ENCODE results near the gene FBXW7. TPM values are rescaled to one million over a fixed set of nuclear protein-coding genes. Genes with fewer than 3 reads are reported as not detected.
A peak's percentile ranks its signal among the peaks of the same experiment; 100 is the strongest.

Gene FBXW7
- total RNA-seq, 1 donor: 59.7 TPM

DNA sequence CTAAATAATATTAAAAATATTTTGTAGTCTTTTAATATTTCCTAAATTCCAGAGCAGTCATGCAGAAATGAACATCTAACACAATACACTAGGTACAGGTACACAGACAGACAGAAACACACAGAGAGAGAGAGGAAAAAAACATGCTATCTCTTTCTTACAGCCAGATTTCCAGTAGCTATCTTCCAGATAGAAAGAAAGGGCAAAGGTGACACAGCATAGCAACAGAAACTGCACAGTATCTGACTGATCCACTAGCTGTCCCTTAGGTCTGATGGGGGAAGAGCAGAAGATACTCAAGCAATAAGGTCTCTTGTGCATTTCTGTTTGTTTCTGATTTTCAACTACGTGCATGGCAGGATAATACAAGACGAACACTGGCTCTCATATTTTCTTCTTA, 7.8 kb downstream of the FBXW7 start:
- H3K4me3 ChIP-seq (ENCODE audit: low read depth, low read length): no peak overlapping the region
- TF ChIP-seq, protein P1, sequence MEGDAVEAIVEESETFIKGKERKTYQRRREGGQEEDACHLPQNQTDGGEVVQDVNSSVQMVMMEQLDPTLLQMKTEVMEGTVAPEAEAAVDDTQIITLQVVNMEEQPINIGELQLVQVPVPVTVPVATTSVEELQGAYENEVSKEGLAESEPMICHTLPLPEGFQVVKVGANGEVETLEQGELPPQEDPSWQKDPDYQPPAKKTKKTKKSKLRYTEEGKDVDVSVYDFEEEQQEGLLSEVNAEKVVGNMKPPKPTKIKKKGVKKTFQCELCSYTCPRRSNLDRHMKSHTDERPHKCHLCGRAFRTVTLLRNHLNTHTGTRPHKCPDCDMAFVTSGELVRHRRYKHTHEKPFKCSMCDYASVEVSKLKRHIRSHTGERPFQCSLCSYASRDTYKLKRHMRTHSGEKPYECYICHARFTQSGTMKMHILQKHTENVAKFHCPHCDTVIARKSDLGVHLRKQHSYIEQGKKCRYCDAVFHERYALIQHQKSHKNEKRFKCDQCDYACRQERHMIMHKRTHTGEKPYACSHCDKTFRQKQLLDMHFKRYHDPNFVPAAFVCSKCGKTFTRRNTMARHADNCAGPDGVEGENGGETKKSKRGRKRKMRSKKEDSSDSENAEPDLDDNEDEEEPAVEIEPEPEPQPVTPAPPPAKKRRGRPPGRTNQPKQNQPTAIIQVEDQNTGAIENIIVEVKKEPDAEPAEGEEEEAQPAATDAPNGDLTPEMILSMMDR (IDR thresholded peaks at IDR 0.05; ENCODE audit: insufficient read depth, low read length): no peak

GRCh38 chr4:152525878-152526277, 10.0 kb downstream of the FBXW7 start:
- no peak for DNase-seq (ENCODE audit: low read depth)
- TF ChIP-seq, protein P1 (IDR thresholded peaks at IDR 0.05; ENCODE audit: insufficient read depth, low read length): no peak
- H3K4me3 ChIP-seq (ENCODE audit: low read depth, low read length): no peak overlapping the region

More for the DNA sequence above, 7.8 kb downstream of the FBXW7 start:
- DNase-seq (ENCODE audit: low read depth): no peak

DNA sequence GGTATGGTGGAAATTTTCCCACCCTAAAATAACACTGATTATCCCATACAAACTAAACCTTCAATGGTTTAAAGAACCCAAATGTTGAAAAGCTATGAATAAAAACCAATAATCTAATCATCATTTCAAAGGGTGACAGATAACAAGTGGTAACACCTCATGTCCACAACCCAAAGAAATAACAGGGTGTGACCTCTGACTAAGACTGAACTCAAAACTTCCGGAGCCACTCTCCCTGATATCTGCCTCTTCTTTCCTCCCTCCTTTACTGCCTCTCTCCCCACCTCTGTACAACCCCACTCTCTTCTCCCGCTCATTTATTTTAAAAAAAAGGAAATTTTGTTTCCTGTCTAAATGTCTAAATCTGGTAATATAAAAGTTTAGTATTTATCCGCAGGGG, 11.5 kb downstream of the FBXW7 start:
- H3K4me3 ChIP-seq (ENCODE audit: low read depth, low read length): no peak overlapping the region
- TF ChIP-seq, protein P1 (IDR thresholded peaks at IDR 0.05; ENCODE audit: insufficient read depth, low read length): no peak
- DNase-seq (ENCODE audit: low read depth): no peak

DNA sequence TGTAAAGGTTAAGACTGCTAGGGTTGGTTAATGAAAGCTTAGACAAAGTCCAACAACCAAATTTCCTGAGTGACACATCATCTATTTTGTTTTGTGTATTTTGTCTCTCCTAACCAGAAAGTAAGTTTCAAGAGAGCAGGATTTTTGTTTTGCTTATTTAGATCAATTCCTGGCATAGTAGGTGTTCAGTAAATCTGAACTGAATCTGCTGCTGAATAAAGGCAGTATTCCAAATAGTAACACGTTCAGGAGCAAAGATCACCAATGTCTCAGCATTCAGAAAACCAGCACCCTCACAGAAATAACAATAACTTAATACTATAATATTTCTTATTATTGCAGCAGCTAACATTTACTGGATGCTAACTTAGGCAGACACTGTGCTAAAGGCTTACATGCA, 12.2 kb downstream of the FBXW7 start:
- H3K4me3 ChIP-seq (ENCODE audit: low read depth, low read length): no peak overlapping the region
- TF ChIP-seq, protein P1 (IDR thresholded peaks at IDR 0.05; ENCODE audit: insufficient read depth, low read length): no peak
- DNase-seq (ENCODE audit: low read depth): no peak

DNA sequence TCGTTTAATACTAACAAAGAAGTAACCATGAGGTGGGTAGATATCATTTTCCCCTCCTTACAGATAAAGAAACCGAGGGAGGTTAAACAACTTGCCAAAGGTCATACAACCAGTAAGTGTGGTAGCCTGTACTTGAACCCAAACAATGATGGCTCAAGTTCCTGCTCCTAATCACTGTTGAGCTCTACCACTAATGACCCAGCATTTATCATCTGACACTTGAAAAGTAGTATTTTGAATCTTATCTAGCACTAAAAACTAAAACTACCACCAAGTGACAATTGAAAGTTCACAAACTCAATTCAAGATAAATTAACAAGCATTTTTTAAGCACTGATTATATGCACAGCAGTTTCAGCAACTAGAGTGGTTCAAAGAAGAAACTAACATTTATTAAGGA, 13.1 kb downstream of the FBXW7 start:
- no peak for DNase-seq (ENCODE audit: low read depth)
- H3K4me3 ChIP-seq (ENCODE audit: low read depth, low read length): no peak overlapping the region
- TF ChIP-seq, protein P1 (IDR thresholded peaks at IDR 0.05; ENCODE audit: insufficient read depth, low read length): no peak

DNA sequence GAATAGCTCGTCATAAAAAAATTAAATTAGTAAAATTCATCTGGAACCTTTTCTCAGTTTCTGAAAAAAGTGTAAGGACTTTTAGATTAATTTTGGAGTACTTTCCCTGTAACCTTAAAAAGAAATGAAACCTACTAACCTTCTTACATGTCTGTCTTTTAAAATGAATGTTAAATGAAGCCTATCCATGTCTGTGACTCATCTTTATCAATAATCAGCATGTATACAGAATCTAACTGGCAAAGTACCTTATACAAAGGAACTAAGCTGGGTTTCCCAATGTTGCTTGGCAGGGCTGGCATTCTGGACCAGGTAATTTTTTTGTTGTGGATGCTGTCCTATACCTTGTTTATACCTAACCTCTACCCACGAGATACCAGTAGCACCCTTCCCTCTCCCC, 13.6 kb downstream of the FBXW7 start:
- DNase-seq (ENCODE audit: low read depth): no peak
- no peak overlapping the region for H3K4me3 ChIP-seq (ENCODE audit: low read depth, low read length)
- TF ChIP-seq, protein P1 (IDR thresholded peaks at IDR 0.05; ENCODE audit: insufficient read depth, low read length): no peak

DNA sequence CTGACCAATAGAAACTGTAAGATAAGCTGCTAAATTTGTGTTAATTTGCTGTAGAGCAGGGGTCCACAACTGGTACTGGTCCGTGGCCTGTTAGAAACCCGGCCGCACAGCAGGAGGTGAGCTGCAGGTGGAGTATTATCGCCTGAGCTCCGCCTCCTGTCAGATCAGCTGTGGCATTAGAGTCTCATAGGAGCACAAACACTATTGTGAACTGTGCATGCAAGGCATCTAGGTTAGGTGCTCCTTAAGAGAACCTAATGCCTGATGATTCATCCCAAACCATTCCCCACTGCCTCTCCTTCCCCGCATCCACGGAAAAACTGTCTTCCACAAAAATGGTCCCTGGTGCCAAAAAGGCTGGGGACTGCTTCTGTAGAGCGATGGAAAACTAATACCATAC, 19.7 kb downstream of the FBXW7 start:
- TF ChIP-seq, protein P1 (IDR thresholded peaks at IDR 0.05; ENCODE audit: insufficient read depth, low read length): no peak
- peak; percentile 39 for DNase-seq (ENCODE audit: low read depth)
- H3K4me3 ChIP-seq (ENCODE audit: low read depth, low read length): no peak overlapping the region

Data from fibroblast of the aortic adventitia (primary cell).